ENCODE data around the gene CD55.

CD55 gene

GRCh38 chr1:207277241-207277640 lies 44.2 kb upstream of the CD55 start:
- TF ChIP-seq GABPA (IDR thresholded peaks at IDR 0.05; ENCODE audit: low read depth) (no peak), CTCF (IDR thresholded peaks at IDR 0.05; ENCODE audit: insufficient read depth, low read length) (no peak), SPI1 (IDR thresholded peaks at IDR 0.05; ENCODE audit: borderline replicate concordance, low read depth) (no peak), POLR2AphosphoS5 (IDR thresholded peaks at IDR 0.05; ENCODE audit: low read depth) (no peak)
- TF ChIP-seq, protein P1, sequence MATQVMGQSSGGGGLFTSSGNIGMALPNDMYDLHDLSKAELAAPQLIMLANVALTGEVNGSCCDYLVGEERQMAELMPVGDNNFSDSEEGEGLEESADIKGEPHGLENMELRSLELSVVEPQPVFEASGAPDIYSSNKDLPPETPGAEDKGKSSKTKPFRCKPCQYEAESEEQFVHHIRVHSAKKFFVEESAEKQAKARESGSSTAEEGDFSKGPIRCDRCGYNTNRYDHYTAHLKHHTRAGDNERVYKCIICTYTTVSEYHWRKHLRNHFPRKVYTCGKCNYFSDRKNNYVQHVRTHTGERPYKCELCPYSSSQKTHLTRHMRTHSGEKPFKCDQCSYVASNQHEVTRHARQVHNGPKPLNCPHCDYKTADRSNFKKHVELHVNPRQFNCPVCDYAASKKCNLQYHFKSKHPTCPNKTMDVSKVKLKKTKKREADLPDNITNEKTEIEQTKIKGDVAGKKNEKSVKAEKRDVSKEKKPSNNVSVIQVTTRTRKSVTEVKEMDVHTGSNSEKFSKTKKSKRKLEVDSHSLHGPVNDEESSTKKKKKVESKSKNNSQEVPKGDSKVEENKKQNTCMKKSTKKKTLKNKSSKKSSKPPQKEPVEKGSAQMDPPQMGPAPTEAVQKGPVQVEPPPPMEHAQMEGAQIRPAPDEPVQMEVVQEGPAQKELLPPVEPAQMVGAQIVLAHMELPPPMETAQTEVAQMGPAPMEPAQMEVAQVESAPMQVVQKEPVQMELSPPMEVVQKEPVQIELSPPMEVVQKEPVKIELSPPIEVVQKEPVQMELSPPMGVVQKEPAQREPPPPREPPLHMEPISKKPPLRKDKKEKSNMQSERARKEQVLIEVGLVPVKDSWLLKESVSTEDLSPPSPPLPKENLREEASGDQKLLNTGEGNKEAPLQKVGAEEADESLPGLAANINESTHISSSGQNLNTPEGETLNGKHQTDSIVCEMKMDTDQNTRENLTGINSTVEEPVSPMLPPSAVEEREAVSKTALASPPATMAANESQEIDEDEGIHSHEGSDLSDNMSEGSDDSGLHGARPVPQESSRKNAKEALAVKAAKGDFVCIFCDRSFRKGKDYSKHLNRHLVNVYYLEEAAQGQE (IDR thresholded peaks at IDR 0.05; ENCODE audit: insufficient replicate concordance, low read depth) = no peak
- no peak overlapping the region for H3K27ac ChIP-seq (replicated peaks)
- no peak overlapping the region for H3K4me3 ChIP-seq (replicated peaks; ENCODE audit: insufficient read depth, low read length)
- no peaks in the 10 kb centered on the region for H3K27me3 ChIP-seq (ENCODE audit: insufficient read depth, poor library complexity, severe bottlenecking)
- no peak for DNase-seq (ENCODE audit: low read depth in 1 of 2, low spot score in 1 of 2)

GRCh38 chr1:207279652-207280051 lies 41.8 kb upstream of the CD55 start:
- H3K27ac ChIP-seq (replicated peaks) = no peak overlapping the region
- H3K27me3 ChIP-seq (ENCODE audit: insufficient read depth, poor library complexity, severe bottlenecking) = no peaks in the 10 kb centered on the region
- no peak for DNase-seq (ENCODE audit: low read depth in 1 of 2, low spot score in 1 of 2)
- TF ChIP-seq CTCF (IDR thresholded peaks at IDR 0.05; ENCODE audit: insufficient read depth, low read length) (no peak), SPI1 (IDR thresholded peaks at IDR 0.05; ENCODE audit: borderline replicate concordance, low read depth) (no peak), POLR2AphosphoS5 (IDR thresholded peaks at IDR 0.05; ENCODE audit: low read depth) (no peak), GABPA (IDR thresholded peaks at IDR 0.05; ENCODE audit: low read depth) (no peak)
- TF ChIP-seq, protein P1 (IDR thresholded peaks at IDR 0.05; ENCODE audit: insufficient replicate concordance, low read depth) = no peak
- no peak overlapping the region for H3K4me3 ChIP-seq (replicated peaks; ENCODE audit: insufficient read depth, low read length)

- Histone ChIP-seq H3K27me3 (ENCODE audit: insufficient read depth, poor library complexity, severe bottlenecking) (no peaks in the 10 kb centered on the region), H3K4me3 (replicated peaks; ENCODE audit: insufficient read depth, low read length) (no peak overlapping the region), H3K27ac (replicated peaks) (no peak overlapping the region)
- TF ChIP-seq, protein P1 (IDR thresholded peaks at IDR 0.05; ENCODE audit: insufficient replicate concordance, low read depth) = no peak
- TF ChIP-seq CTCF (IDR thresholded peaks at IDR 0.05; ENCODE audit: insufficient read depth, low read length) (no peak), POLR2AphosphoS5 (IDR thresholded peaks at IDR 0.05; ENCODE audit: low read depth) (no peak), GABPA (IDR thresholded peaks at IDR 0.05; ENCODE audit: low read depth) (no peak), SPI1 (IDR thresholded peaks at IDR 0.05; ENCODE audit: borderline replicate concordance, low read depth) (no peak)
- no peak for DNase-seq (ENCODE audit: low read depth in 1 of 2, low spot score in 1 of 2)
Observed at GRCh38 chr1:207280706-207281105, 40.8 kb upstream of the CD55 start.
